VCaP (cell line): Measurements from ENCODE around the gene ARMH3.

Experiments
- H3K27ac ChIP-seq: fragments of 450-650 bp; 2 replicates; pipeline ENCODE4 v1.5.1; 2017
- TF ChIP-seq, protein P1 (sequence below): fragments of 450-650 bp; conservative IDR thresholded peaks from 2 replicates; pipeline ENCODE4 v1.5.1; 2017; ENCODE audit warnings: mild to moderate bottlenecking, moderate library complexity

The ARMH3 gene, protein sequence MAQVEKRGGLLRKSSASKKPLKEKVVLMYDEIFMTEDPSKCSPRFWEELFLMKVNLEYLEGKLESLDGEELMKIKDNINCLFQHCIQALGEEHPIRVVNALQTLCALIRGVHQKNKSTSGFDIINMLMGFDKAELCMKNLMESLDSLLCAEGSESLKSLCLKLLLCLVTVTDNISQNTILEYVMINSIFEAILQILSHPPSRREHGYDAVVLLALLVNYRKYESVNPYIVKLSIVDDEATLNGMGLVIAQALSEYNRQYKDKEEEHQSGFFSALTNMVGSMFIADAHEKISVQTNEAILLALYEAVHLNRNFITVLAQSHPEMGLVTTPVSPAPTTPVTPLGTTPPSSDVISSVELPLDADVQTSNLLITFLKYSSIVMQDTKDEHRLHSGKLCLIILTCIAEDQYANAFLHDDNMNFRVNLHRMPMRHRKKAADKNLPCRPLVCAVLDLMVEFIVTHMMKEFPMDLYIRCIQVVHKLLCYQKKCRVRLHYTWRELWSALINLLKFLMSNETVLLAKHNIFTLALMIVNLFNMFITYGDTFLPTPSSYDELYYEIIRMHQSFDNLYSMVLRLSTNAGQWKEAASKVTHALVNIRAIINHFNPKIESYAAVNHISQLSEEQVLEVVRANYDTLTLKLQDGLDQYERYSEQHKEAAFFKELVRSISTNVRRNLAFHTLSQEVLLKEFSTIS

DNA sequence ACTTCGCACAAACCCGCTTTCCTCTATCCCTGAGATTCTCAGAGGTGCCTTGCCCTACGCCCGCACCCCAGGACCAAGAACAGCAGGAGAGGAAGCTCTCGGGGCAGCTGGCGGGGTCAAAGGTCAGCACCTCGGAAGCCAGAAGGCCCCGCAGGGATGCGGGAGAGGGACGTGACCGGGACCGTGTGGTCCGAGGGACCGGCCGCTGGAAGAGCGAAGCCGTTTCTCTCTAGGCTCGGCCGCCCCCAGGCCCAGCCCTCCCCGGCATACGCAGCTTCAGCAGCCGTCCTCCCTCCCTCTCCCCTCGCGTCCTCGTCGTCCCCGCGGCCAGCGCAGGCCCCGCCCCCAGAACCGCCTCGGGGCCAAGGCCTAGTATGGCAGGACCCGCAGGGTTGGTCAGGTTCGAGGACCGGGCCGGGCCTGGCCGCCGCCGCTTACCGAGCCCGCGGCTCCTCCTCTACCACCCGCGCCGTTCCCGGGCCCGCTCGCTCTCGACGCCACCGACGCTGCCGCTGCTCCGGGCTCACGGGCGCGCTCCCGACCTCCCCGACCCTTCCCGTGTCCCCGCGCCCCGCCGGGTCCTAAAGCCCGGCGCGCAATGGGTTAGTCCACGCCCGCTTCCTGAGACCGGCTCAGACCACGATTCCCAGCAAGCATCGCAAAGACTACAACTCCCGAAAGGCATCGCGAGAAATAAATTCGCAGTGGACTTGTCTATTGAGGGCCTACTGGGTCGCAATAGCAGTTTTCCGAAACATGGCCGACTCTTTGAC is at the start of gene ARMH3:
ARMH3 (minus strand) TSS at position 527 of the 773 bp plus-strand sequence. CDS start 16,059 bp downstream, outside the sequence.
- TF ChIP-seq, protein P1, sequence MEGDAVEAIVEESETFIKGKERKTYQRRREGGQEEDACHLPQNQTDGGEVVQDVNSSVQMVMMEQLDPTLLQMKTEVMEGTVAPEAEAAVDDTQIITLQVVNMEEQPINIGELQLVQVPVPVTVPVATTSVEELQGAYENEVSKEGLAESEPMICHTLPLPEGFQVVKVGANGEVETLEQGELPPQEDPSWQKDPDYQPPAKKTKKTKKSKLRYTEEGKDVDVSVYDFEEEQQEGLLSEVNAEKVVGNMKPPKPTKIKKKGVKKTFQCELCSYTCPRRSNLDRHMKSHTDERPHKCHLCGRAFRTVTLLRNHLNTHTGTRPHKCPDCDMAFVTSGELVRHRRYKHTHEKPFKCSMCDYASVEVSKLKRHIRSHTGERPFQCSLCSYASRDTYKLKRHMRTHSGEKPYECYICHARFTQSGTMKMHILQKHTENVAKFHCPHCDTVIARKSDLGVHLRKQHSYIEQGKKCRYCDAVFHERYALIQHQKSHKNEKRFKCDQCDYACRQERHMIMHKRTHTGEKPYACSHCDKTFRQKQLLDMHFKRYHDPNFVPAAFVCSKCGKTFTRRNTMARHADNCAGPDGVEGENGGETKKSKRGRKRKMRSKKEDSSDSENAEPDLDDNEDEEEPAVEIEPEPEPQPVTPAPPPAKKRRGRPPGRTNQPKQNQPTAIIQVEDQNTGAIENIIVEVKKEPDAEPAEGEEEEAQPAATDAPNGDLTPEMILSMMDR: no peak; the same call in 1 of the 2 replicates
- H3K27ac ChIP-seq: peak within 1 kb of the TSS; percentile 91

DNA sequence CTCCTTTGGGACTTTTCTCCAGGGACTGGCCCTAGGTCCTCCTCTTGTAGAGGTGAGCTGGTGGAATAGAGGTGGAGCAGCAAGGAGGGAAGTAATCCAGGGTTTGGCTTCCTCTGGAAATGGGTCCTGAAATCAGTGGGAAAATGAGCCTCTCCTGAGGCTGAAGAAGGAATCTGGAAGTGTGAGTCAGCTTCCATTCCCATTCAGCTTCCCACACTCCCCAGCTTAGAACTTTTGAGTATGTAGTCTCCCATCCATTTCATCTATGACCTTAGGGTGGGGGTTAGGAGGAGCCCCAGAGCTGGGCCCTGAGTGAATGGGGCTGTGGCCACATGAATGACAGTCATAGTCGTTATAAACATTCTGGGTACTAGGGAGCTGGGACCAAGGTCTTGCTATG is 46.4 kb upstream of the ARMH3 start:
- TF ChIP-seq, protein P1: no peak
- H3K27ac ChIP-seq: no peak overlapping the region

DNA sequence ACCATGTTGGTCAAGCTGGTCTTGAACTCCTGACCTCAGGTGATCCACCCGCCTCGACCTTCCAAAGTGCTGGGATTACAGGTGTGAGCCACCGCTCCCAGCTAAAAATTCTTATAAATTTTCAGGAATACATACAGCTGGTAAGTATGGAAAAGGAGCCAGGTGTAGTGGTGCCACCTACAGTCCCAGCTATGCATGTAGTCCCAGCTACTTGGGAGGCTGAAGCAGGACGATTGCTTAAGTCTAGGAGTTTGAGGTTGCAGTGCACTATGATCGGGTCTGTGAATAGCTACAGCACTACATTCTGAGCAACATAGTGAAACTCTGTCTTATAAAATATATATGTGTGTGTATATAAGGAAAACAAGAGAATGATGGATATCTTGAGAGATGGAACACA is 45.2 kb upstream of the ARMH3 start:
- TF ChIP-seq, protein P1: peak; percentile 34
- H3K27ac ChIP-seq: no peak overlapping the region

DNA sequence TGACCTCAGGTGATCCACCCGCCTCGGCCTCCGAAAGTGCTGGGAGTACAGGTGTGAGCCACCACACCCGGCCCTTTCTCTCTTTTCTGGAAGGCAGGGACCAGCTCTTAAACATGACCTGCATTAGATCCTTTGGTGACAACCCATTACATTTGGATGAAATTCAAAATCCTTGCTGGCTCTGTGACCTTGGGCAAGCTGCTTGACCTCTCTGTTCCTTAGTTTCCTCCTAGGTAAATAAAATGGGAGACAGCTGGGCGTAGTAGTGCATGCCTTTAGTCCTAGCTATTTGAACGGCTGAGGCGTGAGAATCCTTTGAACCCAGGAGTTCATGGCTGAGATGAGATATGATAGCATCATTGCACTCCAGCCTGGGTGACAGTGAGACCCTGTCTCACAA is 40.5 kb upstream of the ARMH3 start:
- TF ChIP-seq, protein P1: no peak
- H3K27ac ChIP-seq: no peak overlapping the region

DNA sequence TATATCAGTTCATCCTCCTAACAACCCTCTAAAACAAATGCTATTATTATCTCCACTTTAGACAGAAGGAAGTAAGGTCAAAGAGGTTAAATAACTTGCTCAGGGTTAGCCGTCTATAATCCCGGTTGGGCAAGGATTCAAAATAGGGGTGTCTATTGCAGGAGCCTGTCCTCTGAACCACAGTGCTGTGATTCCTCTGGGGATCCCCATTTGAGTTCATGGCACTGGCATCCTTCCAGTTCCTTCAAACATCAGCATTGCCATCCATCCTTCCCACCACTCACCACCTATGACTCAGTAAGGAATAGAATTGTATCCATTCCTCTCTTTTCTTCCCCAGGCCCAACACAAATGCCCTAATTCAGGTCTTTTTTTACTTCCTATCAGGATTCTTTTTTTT is 34.8 kb upstream of the ARMH3 start:
- no peak overlapping the region for H3K27ac ChIP-seq

DNA sequence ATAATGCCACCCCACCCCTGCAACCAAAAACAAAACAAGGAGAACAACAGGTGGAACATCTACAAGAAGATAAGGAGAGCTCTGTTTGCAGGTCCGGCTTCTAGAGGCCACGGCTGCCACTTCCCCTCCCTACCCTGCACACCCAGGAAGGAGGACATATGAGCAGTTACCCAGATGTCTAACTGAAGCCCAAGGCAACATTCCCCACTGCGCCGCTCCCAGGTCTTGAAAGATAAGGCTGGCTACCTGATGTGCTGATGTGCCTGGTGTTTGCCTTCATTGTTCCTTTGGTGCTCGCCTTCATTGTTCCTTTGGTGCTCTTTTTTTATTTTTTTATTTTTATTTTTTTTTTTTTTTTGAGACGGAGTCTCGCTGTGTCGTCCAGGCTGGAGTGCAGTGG is 30.2 kb upstream of the ARMH3 start:
- H3K27ac ChIP-seq: no peak overlapping the region
- TF ChIP-seq, protein P1: no peak

More for the DNA sequence above, 34.8 kb upstream of the ARMH3 start:
- TF ChIP-seq, protein P1: no peak

DNA sequence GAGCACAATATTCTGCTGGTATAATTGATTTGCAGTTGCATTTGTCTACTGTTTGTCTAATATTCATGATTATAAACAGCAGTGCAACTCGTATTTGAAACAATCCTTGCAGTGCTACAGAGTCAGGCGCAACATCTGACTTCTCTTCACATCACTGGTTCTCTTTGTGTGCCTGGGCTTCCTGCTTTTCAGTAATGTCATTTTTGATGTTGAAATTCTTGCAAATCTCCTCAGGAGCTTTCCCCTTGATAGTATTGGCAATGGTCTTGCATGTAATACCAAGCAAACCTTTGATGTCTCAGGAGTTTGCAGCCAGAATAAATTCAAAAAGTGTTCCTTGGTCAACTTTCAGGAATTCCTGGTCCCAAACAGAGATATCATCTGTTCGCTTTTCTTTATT is 29.4 kb upstream of the ARMH3 start:
- no peak overlapping the region for H3K27ac ChIP-seq
- TF ChIP-seq, protein P1: no peak
